ENCODE measurements around the gene KLF6. TPM values are rescaled to one million over a fixed set of nuclear protein-coding genes. Genes with fewer than 3 reads are reported as not detected.

KLF6 gene
- total RNA-seq, 2 experiments from 2014 or later: 116 to 120 TPM

- no peak for DNase-seq
- CTCF ChIA-PET: no interaction called here
- TF ChIP-seq CTCF (IDR thresholded peaks at IDR 0.05): no peak
These were observed 8.5 kb upstream of the KLF6 start for GRCh38 chr10:3793553-3793952.

DNA sequence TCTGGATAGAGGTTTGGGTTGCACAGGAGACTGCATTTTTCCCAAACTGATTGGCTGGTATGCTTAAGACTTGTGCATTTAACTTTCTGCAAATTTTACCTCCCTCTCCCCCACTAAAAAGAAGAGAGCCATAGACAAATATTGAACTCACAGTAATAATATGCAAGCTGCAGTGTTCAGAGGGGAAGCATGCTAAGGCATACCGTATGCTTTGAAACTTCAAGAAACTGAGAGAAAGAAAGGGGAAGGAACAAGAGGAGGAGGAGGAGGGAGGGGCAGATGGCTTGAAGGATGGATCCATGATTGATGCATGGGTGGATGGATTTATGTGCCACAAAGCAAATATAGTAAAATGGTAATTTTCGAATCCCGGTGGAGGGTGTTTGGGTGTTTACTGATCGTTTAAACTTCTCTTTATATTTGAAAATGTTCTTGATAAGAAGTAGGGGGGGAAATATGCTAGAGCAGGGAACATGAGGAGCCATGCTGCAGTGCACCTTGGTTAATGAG is 7.8 kb upstream of the KLF6 start:
- ATAC-seq (no peak), DNase-seq (no peak)
- H3K27me3 Mint-ChIP-seq: no peaks in the 10 kb centered on the region
- intact Hi-C loops (cut with micrococcal nuclease): no loop called here
- ChIA-PET CTCF (no interaction called here), POLR2A (interaction anchor here (0.9 to 5.8 kb wide), 2 partner anchors 9 to 17 kb away, joined by 3 to 70 read pairs; partner anchors contain the start of gene KLF6)
- TF ChIP-seq CTCF (IDR thresholded peaks at IDR 0.05): no peak
- peaks cover 16% of the 10 kb centered on the region for H3K9me3 Mint-ChIP-seq
- peaks cover 6% of the 10 kb centered on the region for H3K36me3 Mint-ChIP-seq (ENCODE audit: low read depth)
- peaks cover 22% of the 10 kb centered on the region for H3K4me1 Mint-ChIP-seq (ENCODE audit: low read depth)
- H3K27ac Mint-ChIP-seq: no peak overlapping the region
- no peak overlapping the region for H3K4me3 Mint-ChIP-seq

More at GRCh38 chr10:3793553-3793952, 8.5 kb upstream of the KLF6 start:
- intact Hi-C loops (cut with micrococcal nuclease): no loop called here
- ATAC-seq: no peak
- Mint-ChIP-seq H3K4me1 (ENCODE audit: low read depth) (peaks cover 30% of the 10 kb centered on the region), H3K27ac (no peak overlapping the region), H3K4me3 (no peak overlapping the region), H3K27me3 (no peaks in the 10 kb centered on the region), H3K36me3 (ENCODE audit: low read depth) (peaks cover 6% of the 10 kb centered on the region), H3K9me3 (peaks cover 17% of the 10 kb centered on the region)
- POLR2A ChIA-PET: interaction anchor here (0.6 to 5.8 kb wide), 4 partner anchors 10 to 83 kb away, joined by 3 to 70 read pairs (median 3); partner anchors contain the start of gene KLF6

DNA sequence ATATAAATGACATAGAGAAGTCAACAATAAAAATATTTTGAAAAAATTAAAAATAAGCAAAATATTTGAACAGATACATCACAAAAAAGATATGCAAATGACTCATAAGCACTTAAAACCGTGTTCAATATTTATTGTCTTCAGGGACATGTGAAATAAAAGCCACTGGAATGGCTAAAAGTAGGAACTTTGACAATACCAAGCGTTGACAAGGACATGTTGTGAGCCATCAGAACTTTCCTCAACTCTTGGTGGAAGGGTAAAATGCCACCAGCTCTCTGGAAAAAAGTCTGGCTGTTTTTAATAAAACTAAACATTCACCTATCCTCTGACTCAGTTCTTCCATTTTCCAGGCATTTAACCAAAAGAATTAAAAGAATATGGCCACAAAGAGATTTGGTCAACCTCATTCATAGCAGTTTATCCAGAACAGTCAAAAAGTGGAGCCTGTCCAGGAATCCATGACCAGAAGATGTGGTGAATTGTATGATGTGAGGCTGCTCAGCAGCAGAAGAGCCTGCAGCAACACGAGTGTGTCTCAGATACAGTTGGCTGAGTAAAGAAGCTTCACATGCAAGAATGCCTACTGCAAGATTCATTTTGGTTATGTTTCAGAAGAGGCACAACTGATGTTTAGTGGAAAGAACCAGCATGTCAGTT is 7.1 kb upstream of the KLF6 start:
- CTCF ChIA-PET: no interaction called here
- no peak for TF ChIP-seq CTCF (IDR thresholded peaks at IDR 0.05)
- H3K27me3 Mint-ChIP-seq: no peaks in the 10 kb centered on the region
- H3K36me3 Mint-ChIP-seq (ENCODE audit: low read depth): peaks cover 6% of the 10 kb centered on the region
- peaks cover 19% of the 10 kb centered on the region for H3K4me1 Mint-ChIP-seq (ENCODE audit: low read depth)
- H3K4me3 Mint-ChIP-seq: no peak overlapping the region
- POLR2A ChIA-PET: interaction anchor here (0.9 to 5.8 kb wide), 2 partner anchors 8 to 17 kb away, joined by 3 to 70 read pairs; partner anchors contain the start of gene KLF6
- peak; percentile 53 for ATAC-seq
- no peak for DNase-seq
- H3K9me3 Mint-ChIP-seq: peaks cover 19% of the 10 kb centered on the region
- intact Hi-C loops (cut with micrococcal nuclease): no loop called here
- no peak overlapping the region for H3K27ac Mint-ChIP-seq

DNA sequence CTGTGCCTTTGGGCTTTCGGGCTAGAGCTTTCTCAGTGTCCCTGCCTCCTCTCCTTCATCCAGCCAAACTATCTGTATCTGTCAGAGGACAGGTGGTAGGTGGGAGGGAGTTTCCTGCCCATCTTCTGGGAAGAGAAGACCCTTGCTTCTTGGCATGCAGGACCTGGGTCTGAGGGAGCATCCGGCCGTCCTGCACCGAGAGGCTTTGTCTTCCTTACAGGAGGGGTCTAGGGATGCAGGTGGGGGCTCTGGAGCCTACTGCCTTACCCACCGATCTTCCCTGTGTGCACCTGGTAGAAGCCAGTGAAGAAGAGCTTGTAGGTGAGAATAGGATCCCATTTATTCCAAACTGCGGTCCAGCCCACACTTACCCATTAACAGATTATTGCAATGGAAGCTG is 5.8 kb upstream of the KLF6 start:
- H3K4me1 Mint-ChIP-seq (ENCODE audit: low read depth): peaks cover 23% of the 10 kb centered on the region
- ChIA-PET POLR2A (interaction anchor here (0.9 to 2.1 kb wide), 2 partner anchors 11 to 29 kb away, joined by 3 to 10 read pairs; no protein-coding TSS in a partner anchor), CTCF (no interaction called here)
- peaks cover 4% of the 10 kb centered on the region for H3K36me3 Mint-ChIP-seq (ENCODE audit: low read depth)
- intact Hi-C loops (cut with micrococcal nuclease): no loop called here
- H3K4me3 Mint-ChIP-seq: no peak overlapping the region
- ATAC-seq: no peak
- no peak overlapping the region for H3K27ac Mint-ChIP-seq
- no peak for DNase-seq
- no peak for TF ChIP-seq CTCF (IDR thresholded peaks at IDR 0.05)
- peaks cover 22% of the 10 kb centered on the region for H3K9me3 Mint-ChIP-seq
- H3K27me3 Mint-ChIP-seq: no peaks in the 10 kb centered on the region

- intact Hi-C loops (cut with micrococcal nuclease): no loop called here
- H3K27me3 Mint-ChIP-seq: no peaks in the 10 kb centered on the region
- CTCF ChIA-PET: no interaction called here
- no peak overlapping the region for H3K27ac Mint-ChIP-seq
- H3K9me3 Mint-ChIP-seq: peaks cover 22% of the 10 kb centered on the region
- no peak overlapping the region for H3K4me3 Mint-ChIP-seq
- H3K36me3 Mint-ChIP-seq (ENCODE audit: low read depth): peaks cover 4% of the 10 kb centered on the region
- TF ChIP-seq CTCF (IDR thresholded peaks at IDR 0.05): no peak
- DNase-seq: no peak
- ATAC-seq: no peak
- H3K4me1 Mint-ChIP-seq (ENCODE audit: low read depth): peaks cover 23% of the 10 kb centered on the region
- POLR2A ChIA-PET: interaction anchor here (2.1 kb wide), 1 partner anchor 11 kb away, joined by 10 read pairs; no protein-coding TSS in a partner anchor
These were observed 5.3 kb upstream of the KLF6 start for GRCh38 chr10:3790272-3790671.
